Effector CD8-positive, alpha-beta T cell (primary cell): Measurements from ENCODE around the gene LMLN.
A peak's percentile ranks its signal among the peaks of the same experiment; 100 is the strongest.
"Not testable (repeated sequence)": the region's sequence is repeated elsewhere in the genome, so short reads cannot be mapped to it uniquely, and the experiment has no call there.

Experiments used
- DNase-seq: peaks from one replicate; lab custom pipeline; 2025; lab: John Stamatoyannopoulos, UW
- total RNA-seq, 4 experiments: gene quantifications; one replicate each; lab custom pipeline; 2026; lab: John Stamatoyannopoulos, UW

The LMLN gene, protein sequence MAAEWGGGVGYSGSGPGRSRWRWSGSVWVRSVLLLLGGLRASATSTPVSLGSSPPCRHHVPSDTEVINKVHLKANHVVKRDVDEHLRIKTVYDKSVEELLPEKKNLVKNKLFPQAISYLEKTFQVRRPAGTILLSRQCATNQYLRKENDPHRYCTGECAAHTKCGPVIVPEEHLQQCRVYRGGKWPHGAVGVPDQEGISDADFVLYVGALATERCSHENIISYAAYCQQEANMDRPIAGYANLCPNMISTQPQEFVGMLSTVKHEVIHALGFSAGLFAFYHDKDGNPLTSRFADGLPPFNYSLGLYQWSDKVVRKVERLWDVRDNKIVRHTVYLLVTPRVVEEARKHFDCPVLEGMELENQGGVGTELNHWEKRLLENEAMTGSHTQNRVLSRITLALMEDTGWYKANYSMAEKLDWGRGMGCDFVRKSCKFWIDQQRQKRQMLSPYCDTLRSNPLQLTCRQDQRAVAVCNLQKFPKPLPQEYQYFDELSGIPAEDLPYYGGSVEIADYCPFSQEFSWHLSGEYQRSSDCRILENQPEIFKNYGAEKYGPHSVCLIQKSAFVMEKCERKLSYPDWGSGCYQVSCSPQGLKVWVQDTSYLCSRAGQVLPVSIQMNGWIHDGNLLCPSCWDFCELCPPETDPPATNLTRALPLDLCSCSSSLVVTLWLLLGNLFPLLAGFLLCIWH
- total RNA-seq, result 4.6 to 6.4 (median 4.9) reads per million in 4 experiments

DNA sequence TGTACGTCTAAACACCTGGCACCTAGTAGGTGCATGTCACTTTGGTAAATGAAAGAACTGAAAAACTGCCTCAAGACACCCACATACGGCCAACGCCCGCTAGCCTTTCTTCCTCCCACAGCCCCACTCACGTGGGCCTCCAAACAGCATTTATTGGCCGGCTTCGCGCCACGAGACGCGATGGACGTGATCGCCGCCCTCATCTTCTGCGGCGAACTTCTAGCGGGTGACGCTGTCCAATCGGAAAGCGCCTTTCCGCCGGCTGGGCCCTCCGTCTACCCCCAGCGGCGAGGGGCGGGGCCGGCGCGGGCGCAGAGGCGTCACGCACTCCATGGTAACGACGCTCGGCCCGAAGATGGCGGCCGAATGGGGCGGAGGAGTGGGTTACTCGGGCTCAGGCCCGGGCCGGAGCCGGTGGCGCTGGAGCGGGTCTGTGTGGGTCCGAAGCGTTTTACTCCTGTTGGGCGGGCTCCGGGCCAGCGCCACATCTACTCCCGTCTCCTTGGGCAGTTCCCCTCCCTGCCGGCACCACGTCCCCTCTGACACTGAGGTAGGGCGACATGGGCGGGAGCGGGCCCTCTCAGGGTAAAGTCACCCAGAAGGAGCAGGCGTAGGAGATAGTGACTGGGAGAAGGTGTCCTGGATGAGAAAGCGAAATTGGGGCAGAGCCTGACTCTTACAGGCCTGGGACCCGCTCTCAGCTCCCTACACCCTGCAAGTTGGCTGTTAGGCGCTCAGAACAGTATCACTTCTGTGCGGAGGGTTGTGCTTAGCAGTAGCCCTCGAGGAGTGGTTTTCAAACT, at the start of gene LMLN:
LMLN (plus strand) TSS at position 327 of the 803 bp plus-strand sequence; CDS start at position 356, 29 bp downstream.
- peak; percentile 90 for DNase-seq

GRCh38 chr3:197912741-197913476, 47.1 kb upstream of the LMLN start:
- no peak for DNase-seq

GRCh38 chr3:197913641-197914380, 46.2 kb upstream of the LMLN start:
- DNase-seq, result no peak

- DNase-seq, result not testable (repeated sequence)
Observed at GRCh38 chr3:197921429-197922275, 38.4 kb upstream of the LMLN start.

GRCh38 chr3:197926418-197926817, 33.6 kb upstream of the LMLN start:
- DNase-seq, result no peak

- not testable (repeated sequence) for DNase-seq
Observed at GRCh38 chr3:197927578-197927977, 32.4 kb upstream of the LMLN start.

GRCh38 chr3:197936819-197937384, 23.1 kb upstream of the LMLN start:
- no peak for DNase-seq

DNA sequence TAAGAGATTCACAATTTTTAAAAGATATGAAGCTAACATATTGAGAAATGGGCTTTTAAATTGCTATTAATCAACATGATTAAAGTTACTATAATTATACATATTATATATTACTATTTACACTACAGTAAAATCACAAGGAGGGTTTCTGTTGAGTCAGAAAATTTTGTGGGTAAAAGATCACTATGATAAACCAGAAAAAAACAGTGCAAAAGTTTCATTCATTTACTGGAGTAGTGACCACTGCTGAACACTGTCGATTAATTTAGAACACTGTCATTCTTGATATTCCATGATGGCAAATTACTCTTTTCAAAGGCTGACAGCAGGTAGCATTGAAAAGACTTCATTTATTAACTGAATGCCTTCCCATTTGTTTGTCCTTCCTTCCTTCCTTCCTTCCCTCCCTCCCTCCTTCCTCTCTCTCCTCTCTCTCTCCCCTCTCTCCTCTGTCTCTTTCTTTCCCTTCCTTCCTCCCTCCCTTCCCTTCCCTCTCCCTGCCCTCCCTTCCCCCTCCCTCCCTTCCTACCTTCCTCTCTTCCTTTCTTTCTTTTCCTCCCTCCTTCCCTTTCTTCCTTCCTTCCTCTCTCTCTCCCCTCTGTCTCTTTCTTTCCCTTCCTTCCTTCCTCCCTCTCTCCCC, 19.2 kb upstream of the LMLN start:
- DNase-seq, result no peak

GRCh38 chr3:197942956-197943556, 17.0 kb upstream of the LMLN start:
- DNase-seq, result no peak

- no peak for DNase-seq
Observed at GRCh38 chr3:197949191-197949777, 10.7 kb upstream of the LMLN start.

DNA sequence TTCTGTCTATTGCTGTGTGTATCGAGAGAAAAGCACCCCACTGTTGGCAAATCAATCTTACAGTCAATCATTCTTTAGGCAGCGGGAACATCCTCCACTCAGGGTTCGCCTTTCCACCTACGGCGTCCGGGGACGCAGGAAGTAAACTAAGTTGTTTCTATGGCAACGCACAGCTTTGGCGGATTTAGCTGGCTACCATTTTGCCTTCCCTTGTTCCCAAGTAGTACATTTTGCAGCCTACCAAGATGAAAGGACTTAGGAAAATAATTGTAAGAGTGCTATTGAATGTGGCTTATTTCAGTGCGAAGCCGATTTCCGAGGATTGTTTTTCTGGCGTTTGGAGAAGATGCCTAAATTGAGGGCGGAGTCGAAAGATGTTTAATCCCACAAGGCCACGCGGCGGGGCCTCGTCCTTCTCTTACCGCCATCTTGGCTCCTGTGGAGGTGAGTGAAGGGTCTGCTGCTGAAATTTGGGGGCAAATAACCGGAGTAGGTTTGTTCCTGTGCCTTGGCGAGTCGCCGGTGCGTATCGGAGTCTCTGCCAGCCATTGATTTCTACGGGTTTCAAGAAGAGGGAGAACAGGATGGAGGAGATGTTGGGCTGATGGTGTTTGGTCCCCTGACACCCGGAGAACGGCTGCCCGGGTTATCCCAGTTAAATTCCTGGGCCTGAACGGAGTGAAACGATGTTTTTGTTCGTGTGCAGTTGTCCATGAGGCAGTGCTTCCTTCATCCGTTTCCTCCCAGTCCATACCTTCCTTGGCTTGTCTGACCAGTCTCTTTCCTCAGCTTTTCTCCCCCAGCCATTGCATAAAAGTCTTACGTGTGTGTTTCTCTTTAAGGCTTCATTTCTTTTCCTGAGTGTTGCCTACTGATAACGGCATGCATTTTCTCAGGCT, 10.0 kb upstream of the LMLN start, which contains the start of gene RPL35A:
RPL35A (plus strand) TSS at position 413 of the 899 bp plus-strand sequence. CDS start 778 bp downstream, outside the sequence.
- peak; percentile 80 for DNase-seq

DNA sequence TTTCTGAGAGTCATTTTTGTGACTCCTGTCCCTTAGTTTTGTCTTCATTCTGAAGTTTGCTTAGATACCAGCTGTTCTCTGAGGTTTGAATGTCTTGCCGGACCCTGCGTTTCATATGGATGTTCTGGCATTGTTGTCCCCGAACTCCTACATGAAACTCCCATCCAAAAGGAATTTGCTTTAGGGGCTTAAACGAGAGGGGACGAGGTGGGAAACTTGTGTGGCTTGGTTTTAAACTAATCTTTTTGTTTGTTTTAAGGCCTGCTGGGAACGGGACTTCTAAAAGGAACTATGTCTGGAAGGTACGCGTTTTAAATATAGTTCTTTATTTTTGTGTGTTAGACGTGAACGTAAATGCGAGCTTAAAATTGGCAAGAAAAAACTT, 9.3 kb upstream of the LMLN start:
- no peak for DNase-seq

GRCh38 chr3:197951392-197951990, 8.5 kb upstream of the LMLN start:
- no peak for DNase-seq

DNA sequence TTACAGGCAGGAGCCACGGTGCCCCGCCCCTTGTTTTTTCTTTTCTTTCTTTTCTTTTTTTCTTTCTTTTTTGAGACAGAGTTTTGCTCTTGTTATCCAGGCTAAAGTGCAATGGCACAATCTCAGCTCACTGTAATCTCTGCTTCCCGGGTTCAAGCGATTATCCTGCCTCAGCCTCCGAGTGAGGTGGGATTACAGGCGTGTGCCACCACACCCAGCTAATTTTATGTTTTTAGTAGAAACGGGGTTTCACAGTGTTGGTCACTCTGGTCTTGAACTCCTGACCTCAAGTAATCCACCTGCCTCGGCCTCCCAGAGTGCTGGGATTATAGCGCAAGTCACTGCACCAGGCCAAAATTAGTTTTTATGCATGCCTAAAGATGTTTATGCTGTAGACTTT, 7.6 kb upstream of the LMLN start:
- no peak for DNase-seq

DNA sequence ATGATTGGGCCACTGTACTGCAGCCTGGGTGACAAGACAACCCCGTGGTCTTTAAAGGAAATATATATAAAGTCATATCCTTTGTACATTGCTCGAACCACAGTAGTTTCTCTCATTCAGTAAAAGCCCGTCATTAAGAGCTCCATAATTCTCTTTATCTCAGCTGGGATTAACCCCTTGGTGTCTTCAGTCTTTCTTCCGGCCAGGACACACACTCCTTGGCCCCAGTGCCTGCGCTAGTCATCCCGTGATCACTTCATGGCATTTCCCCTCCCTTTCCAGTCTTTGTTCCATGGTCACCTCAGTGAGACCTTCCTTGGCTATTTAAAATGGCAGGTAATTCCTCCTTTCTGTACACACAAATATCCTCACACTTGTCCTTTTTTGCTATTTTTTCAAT, 6.7 kb upstream of the LMLN start:
- no peak for DNase-seq

DNA sequence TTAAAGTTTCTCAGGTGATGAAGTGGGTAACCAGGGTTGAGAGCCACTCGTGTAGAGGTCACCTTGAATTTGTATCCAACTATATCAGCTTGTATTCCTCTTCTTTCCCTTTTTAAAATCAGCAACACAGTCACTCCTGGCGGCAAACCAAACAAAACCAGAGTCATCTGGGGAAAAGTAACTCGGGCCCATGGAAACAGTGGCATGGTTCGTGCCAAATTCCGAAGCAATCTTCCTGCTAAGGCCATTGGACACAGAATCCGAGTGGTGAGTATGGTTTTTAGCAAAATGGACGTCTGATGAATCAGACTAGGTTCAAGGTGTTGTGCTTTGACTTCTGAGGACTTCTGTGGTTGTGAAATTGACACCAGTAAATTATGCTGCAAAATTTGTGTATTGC, 6.1 kb upstream of the LMLN start:
- no peak for DNase-seq
